ENCODE measurements around the gene ECT2L.
A peak's percentile ranks its signal among the peaks of the same experiment; 100 is the strongest.

Gene ECT2L

DNA sequence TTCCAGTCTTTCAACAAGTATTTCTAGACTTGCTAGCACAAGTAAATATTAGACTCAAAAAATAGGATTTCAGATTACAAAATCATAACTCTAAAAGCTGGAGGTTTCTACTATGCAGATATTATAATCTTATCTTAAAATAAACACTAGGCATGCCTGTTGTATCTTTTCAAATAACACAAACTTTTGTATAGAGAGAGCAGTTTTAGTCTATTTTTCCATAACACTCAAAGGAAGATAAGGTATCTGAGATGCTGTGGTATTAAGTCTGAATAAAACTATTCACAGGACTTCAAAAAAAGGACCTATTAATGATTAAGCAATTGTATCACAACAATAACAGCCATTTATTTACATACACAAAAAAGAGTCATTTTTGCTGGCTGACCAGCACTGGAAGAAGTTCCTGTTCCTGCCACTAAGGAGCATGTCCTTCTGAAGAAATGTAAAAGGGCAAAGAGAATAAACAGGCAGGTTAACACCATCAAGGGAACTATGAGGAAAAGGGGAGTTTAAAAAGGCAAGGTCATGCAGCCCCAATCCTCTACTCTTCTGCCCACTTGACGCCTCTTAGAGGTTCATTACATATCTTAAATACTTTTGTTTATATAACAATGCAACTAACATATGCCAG lies 152.8 kb downstream of the ECT2L start:
- TF ChIP-seq, protein P1, sequence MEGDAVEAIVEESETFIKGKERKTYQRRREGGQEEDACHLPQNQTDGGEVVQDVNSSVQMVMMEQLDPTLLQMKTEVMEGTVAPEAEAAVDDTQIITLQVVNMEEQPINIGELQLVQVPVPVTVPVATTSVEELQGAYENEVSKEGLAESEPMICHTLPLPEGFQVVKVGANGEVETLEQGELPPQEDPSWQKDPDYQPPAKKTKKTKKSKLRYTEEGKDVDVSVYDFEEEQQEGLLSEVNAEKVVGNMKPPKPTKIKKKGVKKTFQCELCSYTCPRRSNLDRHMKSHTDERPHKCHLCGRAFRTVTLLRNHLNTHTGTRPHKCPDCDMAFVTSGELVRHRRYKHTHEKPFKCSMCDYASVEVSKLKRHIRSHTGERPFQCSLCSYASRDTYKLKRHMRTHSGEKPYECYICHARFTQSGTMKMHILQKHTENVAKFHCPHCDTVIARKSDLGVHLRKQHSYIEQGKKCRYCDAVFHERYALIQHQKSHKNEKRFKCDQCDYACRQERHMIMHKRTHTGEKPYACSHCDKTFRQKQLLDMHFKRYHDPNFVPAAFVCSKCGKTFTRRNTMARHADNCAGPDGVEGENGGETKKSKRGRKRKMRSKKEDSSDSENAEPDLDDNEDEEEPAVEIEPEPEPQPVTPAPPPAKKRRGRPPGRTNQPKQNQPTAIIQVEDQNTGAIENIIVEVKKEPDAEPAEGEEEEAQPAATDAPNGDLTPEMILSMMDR (IDR thresholded peaks at IDR 0.05), result no peak
- H3K36me3 Mint-ChIP-seq (ENCODE audit: low read depth), result peaks cover 25% of the 10 kb centered on the region
- no peak overlapping the region for H3K4me3 Mint-ChIP-seq
- peaks cover 11% of the 10 kb centered on the region for H3K4me1 Mint-ChIP-seq
- peak overlapping the region; percentile 38 for H3K27ac Mint-ChIP-seq
- no peak for DNase-seq
- no peaks in the 10 kb centered on the region for H3K27me3 Mint-ChIP-seq (ENCODE audit: low read depth, poor library complexity)
- no peaks in the 10 kb centered on the region for H3K9me3 Mint-ChIP-seq

DNA sequence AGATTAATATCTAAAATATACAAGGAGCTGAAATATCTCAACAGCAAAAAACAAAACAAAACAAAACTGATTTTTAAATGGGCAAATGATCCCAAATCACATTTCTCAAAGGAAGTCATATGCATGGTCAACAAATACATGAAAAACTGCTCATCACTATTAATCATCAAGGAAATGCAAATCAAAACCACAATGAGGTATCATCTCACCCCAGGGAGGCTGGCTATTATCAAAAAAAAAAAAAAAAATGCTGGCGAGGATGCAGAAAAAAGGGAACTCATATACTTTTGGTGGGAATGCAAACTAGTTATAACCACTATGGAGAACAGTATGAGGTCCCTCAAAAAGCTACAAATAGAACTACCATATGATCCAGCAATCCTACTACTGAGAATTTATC lies 157.6 kb downstream of the ECT2L start:
- no peak for DNase-seq
- H3K4me3 Mint-ChIP-seq, result no peak overlapping the region
- no peak overlapping the region for H3K27ac Mint-ChIP-seq
- TF ChIP-seq, protein P1 (IDR thresholded peaks at IDR 0.05), result no peak
- no peaks in the 10 kb centered on the region for H3K27me3 Mint-ChIP-seq (ENCODE audit: low read depth, poor library complexity)
- no peaks in the 10 kb centered on the region for H3K9me3 Mint-ChIP-seq
- peaks cover 11% of the 10 kb centered on the region for H3K4me1 Mint-ChIP-seq
- H3K36me3 Mint-ChIP-seq (ENCODE audit: low read depth), result peaks cover 24% of the 10 kb centered on the region
